BE2C (cell line): ENCODE results near the gene DYNLT5.
"Not testable (repeated sequence)": the region's sequence is repeated elsewhere in the genome, so short reads cannot be mapped to it uniquely, and the experiment has no call there.

Experiments
- DNase-seq: peaks from one replicate; pipeline ENCODE4 v3.0.0-alpha.2; 2020
- H3K27me3 ChIP-seq: fragments of 250-450 bp; sonication (Bioruptor Pico); 2 replicates; pipeline ENCODE4 v1.5.1; 2020; ENCODE audit warnings: mild to moderate bottlenecking
- H3K36me3 ChIP-seq: fragments of 250-450 bp; sonication (Bioruptor Pico); 2 replicates; pipeline ENCODE4 v1.5.1; 2020; ENCODE audit warnings: mild to moderate bottlenecking
- H3K4me1 ChIP-seq: fragments of 250-450 bp; sonication (Bioruptor Pico); 2 replicates; pipeline ENCODE4 v1.5.1; 2020
- H3K4me3 ChIP-seq: 2 replicates; pipeline ENCODE4 v1.5.1; 2011; ENCODE audit warnings: low read depth, low read length
- H3K9me3 ChIP-seq: fragments of 250-450 bp; sonication (Bioruptor Pico); 2 replicates; pipeline ENCODE4 v1.5.1; 2020
- CTCF ChIP-seq: IDR thresholded peaks from 2 replicates; pipeline ENCODE4 v1.5.1; 2012; ENCODE audit warnings: mild to moderate bottlenecking, low read depth, low read length

DYNLT5 gene

GRCh38 chr1:66730462-66730861 is 21.8 kb upstream of the DYNLT5 start:
- no peak for TF ChIP-seq CTCF
- no peaks in the 10 kb centered on the region for H3K4me1 ChIP-seq
- no peaks in the 10 kb centered on the region for H3K36me3 ChIP-seq
- no peak for DNase-seq
- H3K27me3 ChIP-seq, result no peaks in the 10 kb centered on the region
- no peaks in the 10 kb centered on the region for H3K9me3 ChIP-seq
- H3K4me3 ChIP-seq, result no peak overlapping the region

- H3K27me3 ChIP-seq, result no peaks in the 10 kb centered on the region
- no peaks in the 10 kb centered on the region for H3K36me3 ChIP-seq
- no peak for DNase-seq
- TF ChIP-seq CTCF, result no peak
- H3K4me3 ChIP-seq, result no peak overlapping the region
- H3K9me3 ChIP-seq, result no peaks in the 10 kb centered on the region
- no peaks in the 10 kb centered on the region for H3K4me1 ChIP-seq
Measured at GRCh38 chr1:66731170-66731865, 20.9 kb upstream of the DYNLT5 start.

- TF ChIP-seq CTCF, result no peak
- Histone ChIP-seq H3K4me3 (no peak overlapping the region), H3K4me1 (no peaks in the 10 kb centered on the region), H3K27me3 (no peaks in the 10 kb centered on the region), H3K36me3 (no peaks in the 10 kb centered on the region), H3K9me3 (no peaks in the 10 kb centered on the region)
- no peak for DNase-seq
Measured at GRCh38 chr1:66732407-66733166, 19.7 kb upstream of the DYNLT5 start.

- Histone ChIP-seq H3K36me3 (no peaks in the 10 kb centered on the region), H3K9me3 (no peaks in the 10 kb centered on the region), H3K4me3 (no peak overlapping the region), H3K27me3 (no peaks in the 10 kb centered on the region), H3K4me1 (no peaks in the 10 kb centered on the region)
- no peak for DNase-seq
- TF ChIP-seq CTCF, result peak; percentile 33
Measured at GRCh38 chr1:66733348-66734017, 18.8 kb upstream of the DYNLT5 start.

- H3K9me3 ChIP-seq, DNase-seq, H3K4me1 ChIP-seq, H3K27me3 ChIP-seq, H3K4me3 ChIP-seq, H3K36me3 ChIP-seq: not testable (repeated sequence)
Measured at GRCh38 chr1:66734531-66734930, 17.7 kb upstream of the DYNLT5 start.

GRCh38 chr1:66737836-66738235 is 14.4 kb upstream of the DYNLT5 start:
- TF ChIP-seq CTCF, result no peak
- no peaks in the 10 kb centered on the region for H3K9me3 ChIP-seq
- DNase-seq, result no peak
- no peaks in the 10 kb centered on the region for H3K27me3 ChIP-seq
- H3K4me1 ChIP-seq, result no peaks in the 10 kb centered on the region
- H3K4me3 ChIP-seq, result no peak overlapping the region
- no peaks in the 10 kb centered on the region for H3K36me3 ChIP-seq
